Activated CD8-positive, alpha-beta T cell treated with anti-CD3 and anti-CD28 coated beads for 36 hours (primary cell): ENCODE results near the gene MED6. TPM values are rescaled to one million over a fixed set of nuclear protein-coding genes. Genes with fewer than 3 reads are reported as not detected.

Source experiments
- ATAC-seq: fragments of 200-7000 bp; cut with Tn5 transposase; one replicate; pipeline ENCODE4 v1.10.0; 2021; ENCODE audit warnings: mild to moderate bottlenecking, moderate library complexity
- CTCF ChIA-PET: fragments of 350-600 bp; sonication (Branson Sonifier 250); formaldehyde crosslinking; loops from one replicate; lab custom pipeline; 2021; ENCODE audit warnings: antibody characterized with exemption; lab: Charles Lee
- POLR2A ChIA-PET: fragments of 350-600 bp; sonication (Branson Sonifier 250); formaldehyde crosslinking; loops from one replicate; lab custom pipeline; 2021; ENCODE audit warnings: antibody characterized with exemption; lab: Charles Lee
- DNase-seq: peaks from one replicate; pipeline ENCODE4 v3.0.0-alpha.2; 2020
- H3K27ac Mint-ChIP-seq: one replicate; pipeline ENCODE4 v1.8.0; 2021; ENCODE audit warnings: mild to moderate bottlenecking, mixed read lengths
- H3K27me3 Mint-ChIP-seq: one replicate; pipeline ENCODE4 v1.8.0; 2021; ENCODE audit warnings: mixed read lengths
- H3K36me3 Mint-ChIP-seq: one replicate; pipeline ENCODE4 v1.8.0; 2021; ENCODE audit warnings: low read depth, mixed read lengths
- H3K4me1 Mint-ChIP-seq: one replicate; pipeline ENCODE4 v1.8.0; 2021; ENCODE audit warnings: low read depth, mixed read lengths
- H3K4me3 Mint-ChIP-seq: one replicate; pipeline ENCODE4 v1.8.0; 2021; ENCODE audit warnings: mild to moderate bottlenecking, moderate library complexity, mixed read lengths
- H3K9me3 Mint-ChIP-seq: one replicate; pipeline ENCODE4 v1.8.0; 2021; ENCODE audit warnings: mixed read lengths
- CTCF ChIP-seq: fragments of 200-600 bp; IDR thresholded peaks from one replicate; pipeline ENCODE4 v1.8.0; 2022; ENCODE audit warnings: antibody characterized with exemption, mild to moderate bottlenecking
- intact Hi-C: fragments of 100-400 bp; cut with micrococcal nuclease; formaldehyde crosslinking; loops from one replicate; pipeline ENCODE4 v1.10.0; 2022
- total RNA-seq, 2 experiments: library from RNA; stranded (reverse); gene quantifications; one replicate each; pipeline ENCODE4 v1.2.3, GENCODE V29; 2021

The MED6 gene
- total RNA-seq, 2 experiments from 2014 or later = 49.2 to 49.3 TPM

DNA sequence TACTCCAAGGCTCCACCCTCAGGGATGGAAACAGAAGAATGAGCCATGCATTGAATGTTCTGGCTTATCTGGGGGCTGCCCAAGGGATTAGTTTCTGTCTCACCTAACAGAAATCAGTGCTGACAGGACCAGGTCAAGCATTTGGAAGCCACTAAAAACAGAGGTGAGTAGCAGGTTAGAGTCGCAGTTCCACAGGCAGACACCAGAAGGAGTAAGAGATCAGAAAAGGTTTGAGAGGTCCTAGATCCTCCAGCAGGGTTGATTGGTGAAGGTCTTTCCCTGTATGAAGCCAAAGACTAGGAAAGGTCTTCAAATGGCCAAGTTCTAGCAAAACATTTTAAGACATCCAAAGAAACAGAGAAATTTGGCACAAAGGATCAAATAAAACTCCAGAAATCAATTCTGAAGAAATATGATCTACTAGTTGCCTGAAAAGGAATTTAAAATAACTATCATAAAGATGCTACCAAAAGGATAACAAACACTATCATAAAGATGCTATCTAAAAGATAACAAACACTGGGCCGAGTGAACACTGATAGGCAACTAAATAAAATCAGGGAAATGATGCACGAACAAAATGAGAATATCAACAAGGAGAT is 21.8 kb upstream of the MED6 start:
- H3K27ac Mint-ChIP-seq = no peak overlapping the region
- intact Hi-C loops = loop anchor here (1.0 kb wide), 1 partner anchor 92 kb away; no protein-coding TSS in a partner anchor
- H3K4me1 Mint-ChIP-seq = no peaks in the 10 kb centered on the region
- ATAC-seq (peak; percentile 94), DNase-seq (peak; percentile 71)
- H3K9me3 Mint-ChIP-seq = peaks cover 9% of the 10 kb centered on the region
- no peak overlapping the region for H3K4me3 Mint-ChIP-seq
- H3K27me3 Mint-ChIP-seq = no peaks in the 10 kb centered on the region
- TF ChIP-seq CTCF = peak; percentile 83
- ChIA-PET POLR2A (no interaction called here), CTCF (interaction anchor here (0.8 to 7.3 kb wide), 15 partner anchors 12 to 195 kb away, joined by 3 to 102 read pairs (median 4); no protein-coding TSS in a partner anchor)
- H3K36me3 Mint-ChIP-seq = peaks cover 17% of the 10 kb centered on the region

GRCh38 chr14:70619708-70620107 is 19.3 kb upstream of the MED6 start:
- Mint-ChIP-seq H3K36me3 (peaks cover 2% of the 10 kb centered on the region), H3K4me1 (no peaks in the 10 kb centered on the region), H3K4me3 (no peak overlapping the region), H3K27ac (no peak overlapping the region), H3K9me3 (no peaks in the 10 kb centered on the region), H3K27me3 (no peaks in the 10 kb centered on the region)
- no peak for DNase-seq
- CTCF ChIA-PET = interaction anchor here (1.1 to 7.3 kb wide), 2 partner anchors 94 to 198 kb away, joined by 3 to 102 read pairs; no protein-coding TSS in a partner anchor
- ATAC-seq = no peak
- TF ChIP-seq CTCF = no peak
- POLR2A ChIA-PET = interaction anchor here (0.6 kb wide), 1 partner anchor 194 kb away, joined by 3 read pairs; no protein-coding TSS in a partner anchor
- intact Hi-C loops = loop anchor here (10.0 kb wide), 1 partner anchor 195 kb away; no protein-coding TSS in a partner anchor

DNA sequence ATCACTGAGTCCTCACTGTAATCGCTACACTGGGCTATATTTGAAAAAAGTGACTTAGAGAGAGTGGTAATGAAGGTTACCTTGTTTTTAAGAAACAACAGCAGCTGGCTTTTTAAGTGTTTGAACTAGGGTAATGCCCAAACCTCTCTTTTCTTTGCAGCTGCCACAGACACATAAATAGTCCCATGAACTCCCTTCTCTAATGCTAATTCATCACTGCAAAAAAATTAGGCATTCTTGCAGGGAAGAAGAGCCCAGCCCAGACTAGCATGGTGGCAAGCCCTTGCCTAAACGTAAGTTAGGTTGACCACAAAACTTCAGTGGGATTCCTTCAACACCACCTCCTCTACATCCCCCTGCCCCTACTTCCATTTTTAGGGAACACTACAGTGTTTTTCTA is 17.9 kb upstream of the MED6 start:
- Mint-ChIP-seq H3K36me3 (peaks cover 2% of the 10 kb centered on the region), H3K4me1 (no peaks in the 10 kb centered on the region), H3K4me3 (no peak overlapping the region), H3K27me3 (no peaks in the 10 kb centered on the region), H3K27ac (no peak overlapping the region), H3K9me3 (no peaks in the 10 kb centered on the region)
- no peak for TF ChIP-seq CTCF
- DNase-seq (no peak), ATAC-seq (no peak)
- intact Hi-C loops = loop anchor here (10.0 kb wide), 1 partner anchor 196 kb away; no protein-coding TSS in a partner anchor
- ChIA-PET POLR2A (interaction anchor here (0.6 to 2.0 kb wide), 4 partner anchors 16 to 102 kb away, joined by 3 to 4 read pairs (median 3); no protein-coding TSS in a partner anchor), CTCF (no interaction called here)

- DNase-seq (no peak), ATAC-seq (no peak)
- no peak overlapping the region for H3K4me3 Mint-ChIP-seq
- ChIA-PET CTCF (no interaction called here), POLR2A (no interaction called here)
- no peaks in the 10 kb centered on the region for H3K9me3 Mint-ChIP-seq
- intact Hi-C loops = loop anchor here (10.0 kb wide), 1 partner anchor 198 kb away; no protein-coding TSS in a partner anchor
- no peaks in the 10 kb centered on the region for H3K4me1 Mint-ChIP-seq
- TF ChIP-seq CTCF = no peak
- H3K27ac Mint-ChIP-seq = no peak overlapping the region
- no peaks in the 10 kb centered on the region for H3K27me3 Mint-ChIP-seq
- no peaks in the 10 kb centered on the region for H3K36me3 Mint-ChIP-seq
Measured at GRCh38 chr14:70616646-70617045, 16.2 kb upstream of the MED6 start.

DNA sequence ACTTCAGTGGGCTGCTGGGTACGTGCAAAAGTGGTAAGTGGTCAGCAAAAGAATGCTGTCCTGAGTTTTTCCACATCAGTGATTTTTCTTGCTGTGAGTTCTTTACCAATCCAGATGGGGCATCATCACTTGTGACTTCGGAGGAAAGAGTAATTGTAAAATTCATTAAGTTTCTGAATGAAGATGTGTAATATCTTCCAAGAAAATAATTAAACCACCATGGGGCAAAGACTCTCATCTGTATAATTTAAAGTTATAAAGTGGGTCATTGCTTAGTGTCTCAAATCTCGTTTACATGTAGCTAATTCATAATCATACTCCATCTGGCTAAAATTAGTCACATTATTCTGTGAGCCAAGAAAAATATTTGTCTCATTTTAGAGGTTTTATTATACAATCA is 10.8 kb upstream of the MED6 start:
- no peak for TF ChIP-seq CTCF
- no peaks in the 10 kb centered on the region for H3K36me3 Mint-ChIP-seq
- no peaks in the 10 kb centered on the region for H3K9me3 Mint-ChIP-seq
- ChIA-PET POLR2A (interaction anchor here (1.2 kb wide), 1 partner anchor 10 kb away, joined by 3 read pairs; no protein-coding TSS in a partner anchor), CTCF (interaction anchor here (1.4 kb wide), 1 partner anchor 102 kb away, joined by 4 read pairs; no protein-coding TSS in a partner anchor)
- H3K27ac Mint-ChIP-seq = no peak overlapping the region
- DNase-seq (no peak), ATAC-seq (no peak)
- peaks cover 4% of the 10 kb centered on the region for H3K27me3 Mint-ChIP-seq
- intact Hi-C loops = loop anchor here (10.0 kb wide), 1 partner anchor 204 kb away; no protein-coding TSS in a partner anchor
- no peak overlapping the region for H3K4me3 Mint-ChIP-seq
- H3K4me1 Mint-ChIP-seq = no peaks in the 10 kb centered on the region
